Mesodermal cell (in vitro differentiated cells): ENCODE measurements around the gene CDKN1A.
A peak's percentile ranks its signal among the peaks of the same experiment; 100 is the strongest.

Experiments
- H3K27ac ChIP-seq: 2 replicates; pipeline ENCODE4 v1.7.0; 2013; ENCODE audit warnings: mild to moderate bottlenecking, low read depth, low read length, moderate library complexity; ENCODE audit not compliant: severe bottlenecking
- H3K36me3 ChIP-seq: 2 replicates; pipeline ENCODE4 v1.7.1; 2013; ENCODE audit warnings: mild to moderate bottlenecking, low read length, moderate library complexity; ENCODE audit not compliant: control insufficient read depth, insufficient read depth
- H3K4me1 ChIP-seq: one replicate; pipeline ENCODE4 v1.7.1; 2013; ENCODE audit warnings: mild to moderate bottlenecking, low read length; ENCODE audit not compliant: insufficient read depth, control insufficient read depth, poor library complexity, severe bottlenecking
- H3K4me3 ChIP-seq: 2 replicates; pipeline ENCODE4 v1.7.0; 2013; ENCODE audit warnings: low read length, control low read depth, mild to moderate bottlenecking; ENCODE audit not compliant: insufficient read depth, poor library complexity, severe bottlenecking; ENCODE audit errors: extremely low read depth
- H3K9me3 ChIP-seq: 2 replicates; pipeline ENCODE4 v1.7.1; 2013; ENCODE audit warnings: mild to moderate bottlenecking, low read length, moderate library complexity; ENCODE audit not compliant: control insufficient read depth
- WGBS, 2 experiments: methylation state at CpG; one replicate each; pipeline ENCODE4 v1.1.5; 2013; ENCODE audit warnings: missing lambda C conversion rate in 2 of 2; ENCODE audit not compliant: insufficient coverage in 2 of 2; 5-methylcytosine and 5-hydroxymethylcytosine counted together

The CDKN1A gene

DNA sequence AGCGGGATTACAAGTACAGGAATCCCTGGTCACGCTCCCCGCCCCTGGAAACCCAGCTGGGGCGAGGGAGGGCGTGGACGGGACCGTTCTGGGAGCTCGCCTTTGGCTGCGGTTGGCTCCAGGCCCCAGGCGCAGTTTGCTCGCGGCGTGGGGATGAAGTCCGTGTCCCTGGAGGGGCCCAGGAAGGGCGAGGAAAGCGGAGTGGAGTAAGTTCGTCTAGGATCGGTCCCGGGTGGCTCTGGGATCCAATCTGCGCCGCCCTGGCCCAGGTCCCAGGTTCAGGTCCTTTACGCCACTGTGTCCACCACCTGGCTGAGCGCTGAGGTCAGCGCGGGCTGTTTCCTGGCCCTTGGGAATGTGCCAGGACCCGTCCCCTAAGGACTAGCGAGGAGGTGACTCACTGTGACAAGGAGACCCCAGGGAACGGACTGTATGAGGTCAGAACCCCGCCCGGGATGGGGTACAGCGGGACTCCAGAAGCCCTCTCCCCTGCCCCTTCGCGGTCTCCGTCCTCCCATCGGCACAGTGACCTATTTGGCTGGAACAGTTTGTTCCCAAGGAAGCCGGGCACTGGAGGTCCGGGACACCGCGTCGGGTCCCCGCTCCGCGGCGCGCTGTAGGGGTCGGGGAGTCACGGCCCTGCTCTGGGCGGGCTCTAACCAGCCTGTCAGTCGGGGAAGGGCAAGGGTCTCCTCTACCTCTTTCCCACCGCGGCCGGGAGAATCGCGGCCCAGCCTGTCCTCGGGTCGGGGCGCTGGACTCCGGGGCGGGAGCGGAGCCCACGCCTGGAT is 724 bp downstream of the CDKN1A start:
- H3K4me3 ChIP-seq: peak overlapping the region; percentile 98
- 0% methylated on average over 45 to 47 of the region's 61 CpGs for WGBS, 2 experiments
- H3K36me3 ChIP-seq: peaks cover 51% of the 10 kb centered on the region
- peak overlapping the region; percentile 69 for H3K27ac ChIP-seq
- no peaks in the 10 kb centered on the region for H3K9me3 ChIP-seq
- H3K4me1 ChIP-seq: peaks cover 36% of the 10 kb centered on the region

DNA sequence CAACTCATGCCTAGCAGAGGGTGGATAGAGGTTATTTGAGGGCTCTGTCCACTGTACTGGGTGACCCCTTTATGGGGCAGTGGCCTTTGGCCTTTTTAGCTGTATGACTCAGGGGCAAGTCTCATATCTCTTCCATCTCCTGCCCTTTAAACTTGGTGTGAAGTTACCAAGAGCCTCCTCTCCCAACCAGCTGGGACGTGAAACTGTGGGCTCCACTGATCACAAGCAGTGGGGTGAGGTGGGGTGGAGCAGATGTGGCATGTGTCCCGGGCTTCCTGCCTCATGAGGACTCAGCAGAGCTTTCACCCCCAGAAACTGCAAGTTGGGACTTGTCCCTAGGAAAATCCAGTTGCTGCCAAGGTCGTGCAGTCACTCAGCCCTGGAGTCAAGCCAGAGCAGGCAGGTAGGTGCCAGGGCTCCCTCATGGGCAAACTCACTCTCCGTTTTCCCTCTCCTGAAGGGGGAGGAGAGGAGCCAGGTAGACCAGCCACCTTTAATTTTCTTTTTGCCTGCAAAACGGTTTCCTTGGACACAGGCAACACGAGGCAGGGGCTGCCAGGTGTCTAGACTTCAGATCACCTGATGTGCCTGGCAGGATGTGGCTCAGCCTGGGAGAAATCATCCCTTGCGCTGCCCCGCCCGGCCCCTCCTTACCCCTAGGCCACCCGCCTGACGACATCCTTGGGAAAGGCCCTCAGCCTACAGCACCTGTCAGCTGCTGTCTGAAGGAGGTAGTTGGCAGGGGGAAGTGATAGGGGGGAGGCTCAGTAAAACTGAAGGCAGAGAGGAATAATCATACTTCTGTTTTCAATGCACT is 4.0 kb downstream of the CDKN1A start:
- Histone ChIP-seq H3K4me3 (peak overlapping the region; percentile 98), H3K9me3 (no peaks in the 10 kb centered on the region), H3K4me1 (peaks cover 15% of the 10 kb centered on the region), H3K36me3 (peaks cover 84% of the 10 kb centered on the region), H3K27ac (peak overlapping the region; percentile 32)
- WGBS, 2 experiments: 71 to 81% methylated on average over 3 to 5 of the region's 11 CpGs

DNA sequence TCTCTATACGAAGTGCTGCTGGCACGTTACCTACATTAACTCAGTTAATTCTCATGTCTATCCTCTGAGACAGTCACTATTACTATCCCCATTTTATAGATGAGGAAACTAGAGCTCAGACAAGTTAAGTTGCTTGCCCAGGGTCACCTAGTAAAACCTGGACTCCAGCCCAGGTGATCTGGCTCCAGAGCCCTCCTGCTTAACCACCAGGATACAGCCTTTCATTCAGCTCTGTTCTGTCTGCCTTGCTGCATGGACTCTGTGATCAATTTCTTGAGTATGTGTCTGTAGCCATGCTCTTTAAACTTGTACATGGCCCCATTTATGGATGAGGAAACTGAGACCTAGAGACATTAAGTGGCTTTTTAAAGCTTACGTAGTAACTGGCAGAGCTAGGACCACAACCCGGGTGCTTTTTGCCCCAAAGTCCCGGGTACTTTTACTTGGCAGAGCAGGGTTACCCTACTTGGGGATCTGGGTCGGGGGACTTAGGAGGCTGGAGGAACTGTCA is 4.7 kb downstream of the CDKN1A start:
- Histone ChIP-seq H3K36me3 (peaks cover 84% of the 10 kb centered on the region), H3K4me1 (peaks cover 10% of the 10 kb centered on the region), H3K4me3 (peak overlapping the region; percentile 98), H3K9me3 (no peaks in the 10 kb centered on the region), H3K27ac (no peak overlapping the region)
- WGBS, 2 experiments: 86 to 90% methylated on average over 4 to 5 of the region's 6 CpGs

DNA sequence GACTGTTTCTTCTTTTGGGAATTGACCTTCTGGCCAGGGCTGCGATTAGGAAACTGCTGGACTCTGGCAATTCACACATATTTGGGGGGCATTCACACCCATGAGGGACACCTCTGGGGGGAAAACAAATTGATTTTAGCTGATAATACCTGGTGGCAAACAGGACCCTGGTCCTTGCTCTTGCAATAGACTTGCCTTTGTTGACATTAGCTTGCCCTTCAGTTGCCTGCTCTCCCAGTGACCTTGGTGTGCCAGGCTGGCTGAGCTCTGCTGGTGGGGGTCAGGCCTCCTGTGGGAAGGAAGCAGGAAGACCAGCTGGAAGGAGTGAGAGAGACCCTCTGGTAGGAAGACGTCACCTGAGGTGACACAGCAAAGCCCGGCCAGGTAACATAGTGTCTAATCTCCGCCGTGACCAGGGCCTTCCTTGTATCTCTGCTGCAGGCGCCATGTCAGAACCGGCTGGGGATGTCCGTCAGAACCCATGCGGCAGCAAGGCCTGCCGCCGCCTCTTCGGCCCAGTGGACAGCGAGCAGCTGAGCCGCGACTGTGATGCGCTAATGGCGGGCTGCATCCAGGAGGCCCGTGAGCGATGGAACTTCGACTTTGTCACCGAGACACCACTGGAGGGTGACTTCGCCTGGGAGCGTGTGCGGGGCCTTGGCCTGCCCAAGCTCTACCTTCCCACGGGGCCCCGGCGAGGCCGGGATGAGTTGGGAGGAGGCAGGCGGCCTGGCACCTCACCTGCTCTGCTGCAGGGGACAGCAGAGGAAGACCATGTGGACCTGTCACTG is 5.3 kb downstream of the CDKN1A start:
- H3K9me3 ChIP-seq: no peaks in the 10 kb centered on the region
- H3K4me3 ChIP-seq: no peak overlapping the region
- WGBS, 2 experiments: 96 to 97% methylated on average over 23 to 28 of the region's 29 CpGs
- H3K27ac ChIP-seq: no peak overlapping the region
- H3K4me1 ChIP-seq: peaks cover 10% of the 10 kb centered on the region
- peaks cover 81% of the 10 kb centered on the region for H3K36me3 ChIP-seq

DNA sequence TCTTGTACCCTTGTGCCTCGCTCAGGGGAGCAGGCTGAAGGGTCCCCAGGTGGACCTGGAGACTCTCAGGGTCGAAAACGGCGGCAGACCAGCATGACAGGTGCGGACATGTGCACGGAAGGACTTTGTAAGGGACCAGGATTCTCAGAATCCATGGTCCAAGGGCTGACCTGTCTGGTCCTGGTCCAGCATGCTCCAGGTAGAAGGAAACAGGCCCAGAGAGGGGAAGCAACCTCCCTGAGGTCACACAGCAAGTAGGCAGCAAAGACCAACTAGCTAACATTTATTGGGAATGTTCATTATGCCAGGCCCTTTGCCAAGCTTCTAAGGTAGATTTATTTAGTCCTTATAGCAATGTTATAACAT is 5.9 kb downstream of the CDKN1A start:
- Histone ChIP-seq H3K9me3 (no peaks in the 10 kb centered on the region), H3K27ac (no peak overlapping the region), H3K36me3 (peaks cover 75% of the 10 kb centered on the region), H3K4me3 (no peak overlapping the region), H3K4me1 (peaks cover 10% of the 10 kb centered on the region)
- WGBS, 2 experiments: 95 to 99% methylated on average over 6 of the region's 6 CpGs

DNA sequence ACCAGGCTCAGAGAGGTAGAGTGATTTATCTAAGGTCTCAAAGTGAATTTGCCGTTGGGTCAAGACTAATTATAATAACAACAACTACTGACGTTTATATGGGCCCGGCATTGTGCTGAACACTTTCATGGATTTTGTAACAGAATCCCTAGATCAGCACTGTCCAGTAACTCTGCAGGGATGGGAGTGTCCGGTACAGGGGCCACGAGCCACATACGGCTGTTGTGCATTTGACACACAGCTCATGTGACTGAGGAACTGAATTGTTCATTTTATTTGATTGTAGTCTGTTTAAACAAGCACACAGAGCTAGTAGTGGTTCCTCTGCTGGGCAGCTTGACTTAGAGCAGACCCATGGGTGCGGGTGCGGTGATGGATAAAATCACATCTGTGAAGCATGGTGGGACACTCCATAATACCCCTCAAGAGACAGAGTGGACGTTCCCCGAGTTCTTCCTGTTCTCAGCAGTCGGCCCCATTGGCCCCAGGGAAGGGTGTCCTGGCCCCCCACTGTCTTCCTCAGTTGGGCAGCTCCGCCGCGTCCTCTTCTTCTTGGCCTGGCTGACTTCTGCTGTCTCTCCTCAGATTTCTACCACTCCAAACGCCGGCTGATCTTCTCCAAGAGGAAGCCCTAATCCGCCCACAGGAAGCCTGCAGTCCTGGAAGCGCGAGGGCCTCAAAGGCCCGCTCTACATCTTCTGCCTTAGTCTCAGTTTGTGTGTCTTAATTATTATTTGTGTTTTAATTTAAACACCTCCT is 6.8 kb downstream of the CDKN1A start:
- 89 to 96% methylated on average over 13 to 16 of the region's 20 CpGs for WGBS, 2 experiments
- Histone ChIP-seq H3K4me3 (no peak overlapping the region), H3K9me3 (no peaks in the 10 kb centered on the region), H3K4me1 (peaks cover 10% of the 10 kb centered on the region), H3K27ac (no peak overlapping the region), H3K36me3 (peaks cover 67% of the 10 kb centered on the region)

DNA sequence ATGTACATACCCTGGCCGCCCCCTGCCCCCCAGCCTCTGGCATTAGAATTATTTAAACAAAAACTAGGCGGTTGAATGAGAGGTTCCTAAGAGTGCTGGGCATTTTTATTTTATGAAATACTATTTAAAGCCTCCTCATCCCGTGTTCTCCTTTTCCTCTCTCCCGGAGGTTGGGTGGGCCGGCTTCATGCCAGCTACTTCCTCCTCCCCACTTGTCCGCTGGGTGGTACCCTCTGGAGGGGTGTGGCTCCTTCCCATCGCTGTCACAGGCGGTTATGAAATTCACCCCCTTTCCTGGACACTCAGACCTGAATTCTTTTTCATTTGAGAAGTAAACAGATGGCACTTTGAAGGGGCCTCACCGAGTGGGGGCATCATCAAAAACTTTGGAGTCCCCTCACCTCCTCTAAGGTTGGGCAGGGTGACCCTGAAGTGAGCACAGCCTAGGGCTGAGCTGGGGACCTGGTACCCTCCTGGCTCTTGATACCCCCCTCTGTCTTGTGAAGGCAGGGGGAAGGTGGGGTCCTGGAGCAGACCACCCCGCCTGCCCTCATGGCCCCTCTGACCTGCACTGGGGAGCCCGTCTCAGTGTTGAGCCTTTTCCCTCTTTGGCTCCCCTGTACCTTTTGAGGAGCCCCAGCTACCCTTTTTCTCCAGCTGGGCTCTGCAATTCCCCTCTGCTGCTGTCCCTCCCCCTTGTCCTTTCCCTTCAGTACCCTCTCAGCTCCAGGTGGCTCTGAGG is 7.6 kb downstream of the CDKN1A start:
- Histone ChIP-seq H3K4me1 (peaks cover 10% of the 10 kb centered on the region), H3K4me3 (no peak overlapping the region), H3K27ac (no peak overlapping the region), H3K36me3 (peaks cover 61% of the 10 kb centered on the region), H3K9me3 (no peaks in the 10 kb centered on the region)
- WGBS, 2 experiments: 88 to 95% methylated on average over 3 to 7 of the region's 11 CpGs

DNA sequence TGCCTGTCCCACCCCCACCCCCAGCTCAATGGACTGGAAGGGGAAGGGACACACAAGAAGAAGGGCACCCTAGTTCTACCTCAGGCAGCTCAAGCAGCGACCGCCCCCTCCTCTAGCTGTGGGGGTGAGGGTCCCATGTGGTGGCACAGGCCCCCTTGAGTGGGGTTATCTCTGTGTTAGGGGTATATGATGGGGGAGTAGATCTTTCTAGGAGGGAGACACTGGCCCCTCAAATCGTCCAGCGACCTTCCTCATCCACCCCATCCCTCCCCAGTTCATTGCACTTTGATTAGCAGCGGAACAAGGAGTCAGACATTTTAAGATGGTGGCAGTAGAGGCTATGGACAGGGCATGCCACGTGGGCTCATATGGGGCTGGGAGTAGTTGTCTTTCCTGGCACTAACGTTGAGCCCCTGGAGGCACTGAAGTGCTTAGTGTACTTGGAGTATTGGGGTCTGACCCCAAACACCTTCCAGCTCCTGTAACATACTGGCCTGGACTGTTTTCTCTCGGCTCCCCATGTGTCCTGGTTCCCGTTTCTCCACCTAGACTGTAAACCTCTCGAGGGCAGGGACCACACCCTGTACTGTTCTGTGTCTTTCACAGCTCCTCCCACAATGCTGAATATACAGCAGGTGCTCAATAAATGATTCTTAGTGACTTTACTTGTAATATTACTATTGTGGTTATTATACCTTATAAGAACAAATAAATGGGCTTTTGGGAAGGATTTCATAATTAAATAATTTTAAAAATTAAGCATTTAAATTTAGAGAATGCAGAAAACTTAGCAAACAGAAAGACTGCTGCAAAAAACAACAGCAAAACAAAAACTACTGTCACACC is 8.4 kb downstream of the CDKN1A start:
- peaks cover 7% of the 10 kb centered on the region for H3K4me1 ChIP-seq
- WGBS, 2 experiments: 94 to 98% methylated on average over 3 to 6 of the region's 10 CpGs
- H3K4me3 ChIP-seq: no peak overlapping the region
- peaks cover 57% of the 10 kb centered on the region for H3K36me3 ChIP-seq
- H3K9me3 ChIP-seq: no peaks in the 10 kb centered on the region
- H3K27ac ChIP-seq: no peak overlapping the region
